ENCODE data around the gene MUC2. TPM values are rescaled to one million over a fixed set of nuclear protein-coding genes. Genes with fewer than 3 reads are reported as not detected.

The MUC2 gene
- total RNA-seq, 2 donors from 2014 or later: under 0.01 TPM; not detected in 1

- Histone ChIP-seq H3K36me3 (replicated peaks in 1 of 2; ENCODE audit: insufficient read depth in 1 of 2, low read depth in 2 of 2) (no peaks in the 10 kb centered on the region), H3K9me3 (no peaks in the 10 kb centered on the region), H3K27me3 (no peaks in the 10 kb centered on the region), H3K27ac (peak overlapping the region in 3 of 4 donors; percentile 1 to 55 (median 18)), H3K4me1 (peaks cover 19% of the 10 kb centered on the region), H3K4me3 (no peak overlapping the region)
- peak in 2 of 4 donors; percentile 33 to 53 for DNase-seq
- intact Hi-C loops (cut with DNase I): loop anchor here (5.0 kb wide), 1 partner anchor 128 kb away; no protein-coding TSS in a partner anchor
- 55 to 90% methylated on average over 8 to 16 of the region's 18 CpGs for WGBS, 2 donors
- TF ChIP-seq POLR2A (IDR thresholded peaks at IDR 0.05): no peak
- TF ChIP-seq, protein P1, sequence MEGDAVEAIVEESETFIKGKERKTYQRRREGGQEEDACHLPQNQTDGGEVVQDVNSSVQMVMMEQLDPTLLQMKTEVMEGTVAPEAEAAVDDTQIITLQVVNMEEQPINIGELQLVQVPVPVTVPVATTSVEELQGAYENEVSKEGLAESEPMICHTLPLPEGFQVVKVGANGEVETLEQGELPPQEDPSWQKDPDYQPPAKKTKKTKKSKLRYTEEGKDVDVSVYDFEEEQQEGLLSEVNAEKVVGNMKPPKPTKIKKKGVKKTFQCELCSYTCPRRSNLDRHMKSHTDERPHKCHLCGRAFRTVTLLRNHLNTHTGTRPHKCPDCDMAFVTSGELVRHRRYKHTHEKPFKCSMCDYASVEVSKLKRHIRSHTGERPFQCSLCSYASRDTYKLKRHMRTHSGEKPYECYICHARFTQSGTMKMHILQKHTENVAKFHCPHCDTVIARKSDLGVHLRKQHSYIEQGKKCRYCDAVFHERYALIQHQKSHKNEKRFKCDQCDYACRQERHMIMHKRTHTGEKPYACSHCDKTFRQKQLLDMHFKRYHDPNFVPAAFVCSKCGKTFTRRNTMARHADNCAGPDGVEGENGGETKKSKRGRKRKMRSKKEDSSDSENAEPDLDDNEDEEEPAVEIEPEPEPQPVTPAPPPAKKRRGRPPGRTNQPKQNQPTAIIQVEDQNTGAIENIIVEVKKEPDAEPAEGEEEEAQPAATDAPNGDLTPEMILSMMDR (IDR thresholded peaks at IDR 0.05): no peak
- ATAC-seq: no peak
Measured at GRCh38 chr11:1049911-1050580, 24.6 kb upstream of the MUC2 start.

DNA sequence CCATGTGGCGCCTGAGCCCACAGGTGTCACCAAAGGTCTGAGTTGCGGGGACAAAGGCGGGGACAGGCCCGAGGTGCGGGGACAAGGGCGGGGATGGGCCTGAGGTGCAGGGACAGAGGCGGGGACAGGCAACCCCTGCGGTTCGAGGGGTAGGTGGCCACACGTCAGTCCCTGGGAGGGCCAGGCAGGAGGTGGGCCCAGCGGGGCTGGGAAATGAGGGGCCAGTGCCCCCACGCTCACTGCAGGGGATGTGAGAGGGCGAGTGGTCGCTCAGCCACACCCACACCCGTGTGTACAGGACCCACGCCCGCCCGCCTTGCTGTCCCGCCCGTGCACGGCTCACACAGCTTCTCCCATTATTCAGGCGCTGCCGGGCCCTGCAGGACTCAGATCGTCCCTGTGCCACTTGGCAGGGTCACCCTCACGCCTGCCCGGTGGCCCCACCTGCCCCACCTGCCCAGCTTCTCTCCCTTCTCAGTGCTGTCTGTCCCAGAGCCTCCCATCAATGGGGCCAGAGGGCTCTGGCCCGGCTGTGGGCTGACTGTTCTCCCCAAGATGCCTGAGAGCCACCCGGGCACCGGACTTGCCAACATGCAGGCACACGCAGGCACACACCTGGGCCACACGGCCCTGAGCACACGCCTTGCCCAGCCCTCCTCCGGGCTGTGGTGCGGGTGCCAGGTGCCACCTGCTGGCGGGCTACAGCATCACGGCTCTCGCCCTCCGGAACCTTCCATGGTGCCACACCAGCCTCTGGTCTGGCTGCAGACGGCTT, 23.9 kb upstream of the MUC2 start:
- ATAC-seq: peak; percentile 96
- no peak for TF ChIP-seq POLR2A (IDR thresholded peaks at IDR 0.05)
- TF ChIP-seq, protein P1 (IDR thresholded peaks at IDR 0.05): peak; percentile 91 to 99 (median 98)
- Histone ChIP-seq H3K4me3 (no peak overlapping the region), H3K27ac (peak overlapping the region in 2 of 4 donors; percentile 24 to 55), H3K9me3 (no peaks in the 10 kb centered on the region), H3K4me1 (peaks cover 19% of the 10 kb centered on the region), H3K27me3 (no peaks in the 10 kb centered on the region), H3K36me3 (replicated peaks in 1 of 2; ENCODE audit: insufficient read depth in 1 of 2, low read depth in 2 of 2) (no peaks in the 10 kb centered on the region)
- intact Hi-C loops (cut with DNase I): loop anchor here (5.0 kb wide), 1 partner anchor 128 kb away; no protein-coding TSS in a partner anchor
- peak; percentile 84 to 92 (median 88) for DNase-seq
- WGBS, 2 donors: 43 to 100% methylated on average over 1 to 39 of the region's 39 CpGs

- Histone ChIP-seq H3K9me3 (no peaks in the 10 kb centered on the region), H3K27ac (no peak overlapping the region), H3K36me3 (replicated peaks in 1 of 2; ENCODE audit: insufficient read depth in 1 of 2, low read depth in 2 of 2) (no peaks in the 10 kb centered on the region), H3K4me1 (peaks cover 19% of the 10 kb centered on the region), H3K4me3 (no peak overlapping the region), H3K27me3 (no peaks in the 10 kb centered on the region)
- TF ChIP-seq, protein P1 (IDR thresholded peaks at IDR 0.05): no peak
- TF ChIP-seq POLR2A (IDR thresholded peaks at IDR 0.05): no peak
- 50 to 61% methylated on average over 6 to 14 of the region's 15 CpGs for WGBS, 2 donors
- DNase-seq: no peak
- intact Hi-C loops (cut with DNase I): loop anchor here (2.0 to 5.0 kb wide), 2 partner anchors 129 to 203 kb away; no protein-coding TSS in a partner anchor
- no peak for ATAC-seq
Measured at GRCh38 chr11:1051356-1052132, 23.1 kb upstream of the MUC2 start.

DNA sequence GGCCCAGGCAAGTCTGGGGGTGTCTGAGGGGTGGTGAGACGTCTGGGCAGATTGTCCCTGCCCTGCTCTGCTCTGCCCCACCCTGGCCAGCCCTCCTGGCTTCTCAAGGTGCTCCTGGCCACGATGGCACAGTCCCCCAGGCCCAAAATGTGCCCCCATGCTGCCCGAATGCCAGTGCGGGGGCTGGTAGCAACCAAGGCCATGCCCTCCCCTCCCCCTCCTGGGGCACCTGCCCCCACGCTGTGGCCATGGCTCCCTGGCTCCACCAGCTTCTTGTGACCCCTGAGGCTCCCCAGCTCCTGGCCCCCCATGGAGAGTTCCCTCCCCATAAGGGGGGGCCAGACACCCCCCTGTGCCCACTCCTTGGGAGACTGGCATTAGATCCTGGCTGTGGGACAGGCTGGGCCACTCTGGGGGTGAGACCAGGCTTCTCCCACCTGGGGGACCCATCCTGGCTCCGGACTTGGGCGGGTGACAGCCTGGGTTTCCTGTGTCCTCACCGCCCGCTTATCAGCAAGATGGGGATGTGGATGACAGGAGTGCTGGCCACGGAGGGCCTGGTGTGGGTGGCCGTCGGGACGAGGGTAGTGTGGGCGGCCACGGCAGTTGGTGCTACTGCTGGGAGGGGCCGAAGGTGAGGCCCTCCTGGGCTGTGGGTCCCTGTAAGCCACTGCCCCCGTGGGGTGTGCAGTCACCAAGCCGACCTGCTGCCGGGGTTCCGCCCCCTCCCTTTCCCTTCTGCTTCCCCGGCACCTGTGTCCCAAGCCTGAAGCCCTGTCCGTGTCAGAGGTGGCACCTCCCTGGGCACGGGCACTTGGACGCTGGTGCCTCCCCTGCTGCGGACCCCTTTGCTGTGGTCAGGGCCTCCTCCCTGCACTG, 22.3 kb upstream of the MUC2 start:
- Histone ChIP-seq H3K27ac (no peak overlapping the region), H3K27me3 (no peaks in the 10 kb centered on the region), H3K36me3 (replicated peaks in 1 of 2; ENCODE audit: insufficient read depth in 1 of 2, low read depth in 2 of 2) (no peaks in the 10 kb centered on the region), H3K4me3 (no peak overlapping the region), H3K4me1 (peaks cover 19% of the 10 kb centered on the region), H3K9me3 (no peaks in the 10 kb centered on the region)
- intact Hi-C loops (cut with DNase I): loop anchor here (2.0 to 5.0 kb wide), 2 partner anchors 130 to 204 kb away; no protein-coding TSS in a partner anchor
- 50 to 76% methylated on average over 4 to 24 of the region's 25 CpGs for WGBS, 2 donors
- ATAC-seq (no peak), DNase-seq (peak in 1 of 4 donors; percentile 10)
- TF ChIP-seq, protein P1 (IDR thresholded peaks at IDR 0.05): no peak
- TF ChIP-seq POLR2A (IDR thresholded peaks at IDR 0.05): no peak
